ENCODE results near the gene NUCB1. TPM values are rescaled to one million over a fixed set of nuclear protein-coding genes. Genes with fewer than 3 reads are reported as not detected.

NUCB1 gene
- total RNA-seq: 152 to 159 TPM (median 159 TPM) in 3 replicates

DNA sequence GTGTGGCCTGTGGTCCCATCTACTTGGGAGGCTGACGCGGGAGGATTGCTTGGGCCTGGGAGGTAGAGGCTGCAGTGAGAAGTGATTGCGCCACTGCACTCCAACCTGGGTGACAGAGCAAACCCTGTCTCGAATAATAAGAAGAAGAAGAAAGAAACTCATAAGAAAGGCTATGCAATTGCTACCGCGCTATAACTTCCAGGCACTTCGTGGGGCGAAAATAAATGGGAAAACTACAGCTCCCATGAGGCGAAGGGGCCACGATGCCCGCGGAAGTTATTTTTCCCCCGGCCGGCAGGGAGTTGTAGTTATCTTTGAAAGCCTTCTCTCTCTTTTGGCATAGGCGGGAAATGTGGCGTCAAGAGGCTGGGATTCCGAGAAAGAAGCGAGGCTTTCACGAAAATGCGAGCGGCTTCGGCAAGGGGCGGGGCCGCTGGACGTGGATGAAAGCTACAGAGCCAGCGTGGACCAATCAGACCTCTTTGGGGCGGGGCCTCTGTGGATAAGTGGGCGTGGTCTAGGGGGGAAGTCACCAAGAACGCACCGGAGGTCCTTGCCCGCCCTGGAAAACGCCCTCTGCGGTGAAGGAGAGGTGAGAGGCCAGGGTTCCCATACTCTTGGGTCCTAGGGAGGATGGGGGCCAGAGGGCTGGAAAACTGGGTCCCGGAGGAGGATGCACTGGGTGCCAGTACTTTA lies at the start of gene NUCB1:
Gene NUCB1 (plus strand): TSS at position 532 of the 696 bp plus-strand sequence. CDS start 485 bp downstream, outside the sequence.
- Mint-ChIP-seq H3K4me3 (peak within 1 kb of the TSS; percentile 96), H3K36me3 (peaks cover 12% of the 10 kb centered on the region), H3K9me3 (no peaks in the 10 kb centered on the region), H3K27ac (peak within 1 kb of the TSS; percentile 98), H3K4me1 (peaks cover 22% of the 10 kb centered on the region), H3K27me3 (ENCODE audit: low read depth) (no peaks in the 10 kb centered on the region)
- TF ChIP-seq, protein P1, sequence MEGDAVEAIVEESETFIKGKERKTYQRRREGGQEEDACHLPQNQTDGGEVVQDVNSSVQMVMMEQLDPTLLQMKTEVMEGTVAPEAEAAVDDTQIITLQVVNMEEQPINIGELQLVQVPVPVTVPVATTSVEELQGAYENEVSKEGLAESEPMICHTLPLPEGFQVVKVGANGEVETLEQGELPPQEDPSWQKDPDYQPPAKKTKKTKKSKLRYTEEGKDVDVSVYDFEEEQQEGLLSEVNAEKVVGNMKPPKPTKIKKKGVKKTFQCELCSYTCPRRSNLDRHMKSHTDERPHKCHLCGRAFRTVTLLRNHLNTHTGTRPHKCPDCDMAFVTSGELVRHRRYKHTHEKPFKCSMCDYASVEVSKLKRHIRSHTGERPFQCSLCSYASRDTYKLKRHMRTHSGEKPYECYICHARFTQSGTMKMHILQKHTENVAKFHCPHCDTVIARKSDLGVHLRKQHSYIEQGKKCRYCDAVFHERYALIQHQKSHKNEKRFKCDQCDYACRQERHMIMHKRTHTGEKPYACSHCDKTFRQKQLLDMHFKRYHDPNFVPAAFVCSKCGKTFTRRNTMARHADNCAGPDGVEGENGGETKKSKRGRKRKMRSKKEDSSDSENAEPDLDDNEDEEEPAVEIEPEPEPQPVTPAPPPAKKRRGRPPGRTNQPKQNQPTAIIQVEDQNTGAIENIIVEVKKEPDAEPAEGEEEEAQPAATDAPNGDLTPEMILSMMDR (IDR thresholded peaks at IDR 0.05; ENCODE audit: unreplicated experiment): no peak
- DNase-seq (ENCODE audit: low spot score in 2 of 2, unreplicated experiment in 2 of 2): peak; percentile 96 to 99

DNA sequence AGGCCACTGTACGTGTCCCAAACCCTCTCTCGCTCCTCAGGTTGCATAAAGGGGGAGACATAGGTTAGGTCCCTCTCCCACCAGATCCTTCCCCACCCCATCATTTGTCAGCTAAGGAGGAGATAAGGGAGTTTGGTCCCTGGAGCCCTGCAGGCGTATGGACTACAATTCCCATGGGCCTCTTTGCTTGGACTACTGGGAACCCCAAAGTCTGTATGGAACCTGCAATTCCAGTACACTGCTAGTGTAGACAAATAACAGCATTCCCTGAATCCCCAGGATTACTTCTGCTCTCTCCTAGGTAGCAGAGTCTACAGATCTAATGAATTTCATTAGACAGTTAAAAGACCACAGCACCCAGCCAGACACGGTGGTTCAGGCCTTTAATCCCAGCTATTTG lies 47.8 kb upstream of the NUCB1 start:
- Mint-ChIP-seq H3K36me3 (peaks cover 12% of the 10 kb centered on the region), H3K27me3 (ENCODE audit: low read depth) (no peaks in the 10 kb centered on the region), H3K27ac (no peak overlapping the region), H3K4me3 (no peak overlapping the region), H3K9me3 (no peaks in the 10 kb centered on the region), H3K4me1 (no peaks in the 10 kb centered on the region)
- TF ChIP-seq, protein P1 (IDR thresholded peaks at IDR 0.05; ENCODE audit: unreplicated experiment): no peak
- DNase-seq (ENCODE audit: low spot score in 2 of 2, unreplicated experiment in 2 of 2): no peak

DNA sequence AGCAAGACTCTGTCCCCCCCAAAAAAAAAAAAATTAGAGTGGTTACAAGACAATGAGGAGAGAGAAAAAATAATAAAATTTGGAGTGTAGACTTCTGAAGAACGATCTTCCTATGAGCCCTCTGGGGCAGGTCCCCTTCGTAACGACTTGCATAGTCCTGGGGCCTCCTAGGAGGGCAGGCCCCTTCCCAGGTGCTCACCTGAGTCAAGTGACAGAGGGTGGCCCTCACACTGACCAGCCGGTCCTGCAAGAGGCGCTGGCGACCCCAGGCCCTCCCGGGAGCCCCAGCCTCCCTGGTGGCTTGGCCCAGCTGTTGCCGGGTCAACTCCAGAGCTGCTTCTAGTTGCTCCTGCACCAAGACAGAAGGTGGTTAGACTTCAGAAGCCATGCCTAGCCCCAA lies 46.6 kb upstream of the NUCB1 start:
- no peaks in the 10 kb centered on the region for H3K27me3 Mint-ChIP-seq (ENCODE audit: low read depth)
- no peak overlapping the region for H3K4me3 Mint-ChIP-seq
- H3K9me3 Mint-ChIP-seq: no peaks in the 10 kb centered on the region
- H3K4me1 Mint-ChIP-seq: no peaks in the 10 kb centered on the region
- TF ChIP-seq, protein P1 (IDR thresholded peaks at IDR 0.05; ENCODE audit: unreplicated experiment): no peak
- no peak overlapping the region for H3K27ac Mint-ChIP-seq
- no peak for DNase-seq (ENCODE audit: low spot score in 2 of 2, unreplicated experiment in 2 of 2)
- peaks cover 8% of the 10 kb centered on the region for H3K36me3 Mint-ChIP-seq

DNA sequence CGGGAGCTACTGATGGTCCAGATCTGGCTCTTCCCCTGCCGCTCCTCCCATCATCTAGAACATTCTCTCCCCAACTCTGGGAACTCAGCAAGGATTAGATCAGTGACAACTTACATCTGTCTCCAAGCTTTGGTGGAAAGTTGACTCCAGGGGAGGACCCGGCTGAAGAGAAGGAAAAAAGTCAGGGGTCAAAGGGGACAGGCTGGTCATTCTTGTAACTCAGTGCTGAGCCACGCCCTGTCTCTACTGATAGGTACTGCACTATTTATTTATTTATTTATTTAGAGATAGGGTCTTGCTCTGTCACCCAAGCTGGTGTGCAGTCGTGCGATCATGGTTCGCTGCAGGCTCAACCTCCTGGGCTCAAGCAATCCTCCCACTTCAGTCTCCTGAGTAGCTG lies 46.0 kb upstream of the NUCB1 start:
- Mint-ChIP-seq H3K9me3 (no peaks in the 10 kb centered on the region), H3K27ac (no peak overlapping the region), H3K4me3 (no peak overlapping the region), H3K4me1 (no peaks in the 10 kb centered on the region), H3K36me3 (peaks cover 8% of the 10 kb centered on the region), H3K27me3 (ENCODE audit: low read depth) (no peaks in the 10 kb centered on the region)
- TF ChIP-seq, protein P1 (IDR thresholded peaks at IDR 0.05; ENCODE audit: unreplicated experiment): peak; percentile 20
- no peak for DNase-seq (ENCODE audit: low spot score in 2 of 2, unreplicated experiment in 2 of 2)

DNA sequence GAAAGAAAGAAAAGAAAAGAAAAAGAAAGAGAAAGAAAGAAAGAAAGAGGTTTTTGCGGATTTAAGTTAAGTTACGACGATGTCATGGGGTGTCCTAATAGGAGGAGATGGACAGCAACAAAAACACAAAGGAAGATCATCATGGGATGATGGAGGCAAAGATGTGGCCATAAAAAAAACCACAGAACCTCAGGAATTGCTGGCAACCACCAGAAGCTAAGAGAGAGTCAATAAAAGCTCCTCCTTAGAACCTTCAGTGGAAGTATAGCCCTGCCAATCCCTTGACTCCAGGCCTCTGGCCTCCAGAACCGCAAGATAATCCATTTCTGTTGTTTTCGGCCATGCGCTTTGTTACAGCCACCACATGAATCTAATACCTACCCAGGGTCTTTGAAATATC lies 43.2 kb upstream of the NUCB1 start:
- Mint-ChIP-seq H3K4me1 (no peaks in the 10 kb centered on the region), H3K27me3 (ENCODE audit: low read depth) (no peaks in the 10 kb centered on the region), H3K36me3 (peaks cover 12% of the 10 kb centered on the region), H3K4me3 (no peak overlapping the region), H3K27ac (no peak overlapping the region), H3K9me3 (no peaks in the 10 kb centered on the region)
- no peak for DNase-seq (ENCODE audit: low spot score in 2 of 2, unreplicated experiment in 2 of 2)
- TF ChIP-seq, protein P1 (IDR thresholded peaks at IDR 0.05; ENCODE audit: unreplicated experiment): no peak

Measured in mesothelial cell of epicardium (in vitro differentiated cells).